Glomerular visceral epithelial cell (primary cell): Measurements from ENCODE around the gene CD2BP2.
"Not testable (repeated sequence)": the region's sequence is repeated elsewhere in the genome, so short reads cannot be mapped to it uniquely, and the experiment has no call there.

Experiments
- DNase-seq: peaks from one replicate; pipeline ENCODE4 v3.0.0-alpha.2; 2016; ENCODE audit errors: extremely low spot score

Gene CD2BP2

DNA sequence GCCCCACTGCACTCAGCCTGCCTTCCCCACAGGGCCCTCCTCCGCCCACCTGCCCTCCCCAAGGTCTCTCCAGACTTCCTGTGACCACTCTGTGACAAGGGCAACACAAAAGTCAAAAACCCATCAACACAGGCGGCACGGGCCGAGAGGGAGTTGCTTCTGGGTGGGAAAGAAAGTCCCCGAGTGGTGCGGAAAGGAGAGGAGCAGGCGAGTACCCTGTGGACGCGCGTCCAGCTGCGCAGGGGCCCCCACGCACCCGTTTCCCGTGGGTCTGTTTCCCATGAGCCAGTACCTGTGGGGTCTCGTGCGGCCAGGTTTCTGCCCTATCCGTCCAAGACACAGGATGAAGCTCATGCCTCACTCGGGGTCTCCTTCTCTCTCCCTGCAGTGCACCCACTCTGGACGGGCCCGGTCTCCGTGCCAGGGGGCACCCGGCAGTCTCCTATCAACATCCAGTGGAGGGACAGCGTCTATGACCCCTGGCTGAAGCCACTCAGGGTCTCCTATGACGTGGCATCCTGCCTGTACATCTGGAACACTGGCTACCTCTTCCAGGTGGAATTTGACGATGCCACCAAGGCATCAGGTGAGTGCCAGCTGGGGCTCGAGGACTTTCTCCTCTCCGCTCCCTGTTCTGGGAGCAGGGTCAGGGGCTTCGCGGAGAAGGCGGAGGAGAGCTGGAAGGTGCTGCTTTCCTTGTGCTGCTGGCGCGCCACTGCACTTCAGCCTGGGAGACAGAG is 12.2 kb downstream of the CD2BP2 start:
- no peak for DNase-seq

DNA sequence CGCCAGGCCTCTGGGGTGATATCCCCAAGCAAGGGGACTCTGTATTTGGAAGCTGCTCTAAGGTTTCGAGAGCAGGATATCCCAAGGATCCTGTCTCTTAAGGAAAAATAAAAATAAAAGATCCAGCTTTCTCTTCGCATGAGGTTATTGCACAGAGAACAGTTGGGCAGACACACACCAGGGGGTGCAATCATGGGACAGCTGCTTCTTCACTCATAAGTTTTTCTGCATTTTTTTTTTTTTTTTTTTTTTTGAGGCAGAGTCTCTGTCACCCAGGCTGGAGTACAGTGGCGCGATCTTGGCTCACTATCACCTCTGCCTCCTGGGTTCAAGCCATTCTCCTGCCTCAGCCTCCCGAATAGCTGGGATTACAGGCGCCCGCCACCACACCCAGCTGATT is 13.1 kb downstream of the CD2BP2 start:
- DNase-seq = not testable (repeated sequence)

- no peak for DNase-seq
Observed at GRCh38 chr16:30340621-30341020, 14.5 kb downstream of the CD2BP2 start.

DNA sequence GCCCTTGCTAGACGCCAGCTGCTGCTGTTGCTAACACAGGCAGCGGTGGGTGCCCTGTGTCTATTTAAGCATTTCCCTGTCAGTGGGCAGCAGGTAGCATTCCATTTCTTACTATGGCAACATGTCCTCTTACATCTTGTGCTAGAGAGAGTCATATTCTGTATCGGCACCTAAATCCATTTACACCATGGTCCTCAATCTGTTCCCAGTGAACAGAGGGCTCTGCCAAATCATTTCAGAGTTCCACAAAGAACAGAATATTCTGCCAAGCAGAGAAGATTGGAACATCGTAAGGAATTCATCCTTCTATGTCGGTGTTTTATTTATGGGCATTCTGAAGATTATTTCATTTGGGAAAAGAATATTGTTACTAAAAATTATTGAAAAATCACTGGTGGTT is 16.4 kb downstream of the CD2BP2 start:
- not testable (repeated sequence) for DNase-seq

- DNase-seq = not testable (repeated sequence)
Observed at GRCh38 chr16:30337964-30338357, 17.1 kb downstream of the CD2BP2 start.

DNA sequence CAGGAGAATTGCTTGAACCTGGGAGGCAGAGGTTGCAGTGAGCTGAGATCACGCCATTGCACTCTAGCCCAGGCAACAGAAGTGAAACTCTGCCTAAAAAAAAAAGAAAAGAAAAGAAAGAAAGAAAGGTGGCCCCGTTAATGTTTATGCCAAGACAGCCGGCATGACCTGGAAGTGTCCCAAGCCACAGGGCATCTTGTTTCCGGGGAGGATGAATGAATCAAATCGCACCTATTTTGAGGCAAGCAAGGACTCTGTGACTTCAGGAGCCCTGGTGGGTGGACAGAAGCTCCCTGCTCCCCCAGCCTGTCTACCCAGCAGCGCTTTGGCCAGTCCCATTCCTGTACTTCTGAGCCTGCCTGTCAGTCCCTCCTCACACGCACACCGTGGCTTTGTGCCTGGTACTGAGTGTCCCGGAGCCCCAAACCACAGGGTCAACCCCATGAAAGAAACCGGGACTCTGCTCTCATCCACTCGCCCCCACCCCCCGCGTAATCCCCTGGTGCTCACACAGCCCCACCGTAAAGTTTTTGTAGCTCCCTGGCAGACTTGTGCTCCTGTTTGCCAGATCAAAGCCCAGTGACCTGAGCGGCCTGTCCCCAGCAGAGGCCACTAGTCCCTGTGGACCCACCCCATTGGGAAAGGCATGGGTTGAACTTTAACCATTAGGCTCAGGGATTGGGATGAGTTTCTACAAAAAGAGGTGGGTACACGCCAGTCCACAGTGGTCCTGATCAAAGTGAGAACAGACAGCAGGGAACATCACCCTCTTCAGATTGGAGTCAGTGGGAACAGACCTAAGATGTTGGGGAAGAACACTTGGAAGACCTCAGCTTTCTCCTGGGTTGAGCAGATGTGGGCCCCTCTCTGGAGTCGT is 19.3 kb downstream of the CD2BP2 start:
- DNase-seq = peak; percentile 71

- peak; percentile 82 for DNase-seq
Observed at GRCh38 chr16:30335028-30335597, 20.0 kb downstream of the CD2BP2 start.

- DNase-seq = peak; percentile 82
Observed at GRCh38 chr16:30334473-30334989, 20.6 kb downstream of the CD2BP2 start.

DNA sequence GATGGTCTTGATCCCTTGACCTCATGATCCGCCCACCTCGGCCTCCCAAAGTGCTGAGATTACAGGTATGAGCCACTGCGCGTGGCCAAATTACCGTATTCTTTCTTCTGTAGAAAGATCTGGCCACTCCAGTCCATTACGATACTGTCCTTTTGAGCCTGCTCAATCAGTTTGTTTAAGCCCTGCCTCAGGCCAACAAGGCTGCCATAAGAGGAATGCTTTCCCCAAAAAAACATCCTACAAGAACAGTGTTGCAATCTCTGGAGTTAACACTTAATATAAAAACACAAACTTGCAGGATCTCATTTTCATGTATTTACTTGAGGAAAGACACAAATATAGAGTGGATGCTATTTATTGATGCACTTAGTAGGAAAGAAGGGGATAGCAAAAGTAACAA is 30.9 kb downstream of the CD2BP2 start:
- DNase-seq = not testable (repeated sequence)

GRCh38 chr16:30318647-30319046 is 36.5 kb downstream of the CD2BP2 start:
- DNase-seq = not testable (repeated sequence)

DNA sequence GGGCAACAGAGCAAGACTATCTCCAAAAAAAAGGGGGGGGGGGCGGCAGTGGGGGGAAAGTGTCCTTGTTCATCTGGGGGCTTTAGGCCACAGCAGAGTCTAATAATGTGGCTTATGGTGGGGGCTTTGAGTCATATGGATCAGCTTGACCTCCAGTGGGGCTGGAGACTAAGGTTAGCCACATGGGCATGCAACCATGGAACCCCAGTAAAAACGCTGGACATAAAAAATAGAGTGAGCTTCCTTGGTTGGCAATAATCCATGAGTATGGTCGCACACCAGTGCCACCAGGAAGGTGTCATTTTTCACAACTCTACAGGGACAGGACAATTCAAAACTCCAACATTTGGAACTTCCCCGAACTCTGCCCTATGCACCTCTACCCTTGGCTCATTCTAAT is 44.2 kb downstream of the CD2BP2 start:
- not testable (repeated sequence) for DNase-seq

- not testable (repeated sequence) for DNase-seq
Observed at GRCh38 chr16:30309255-30309654, 45.9 kb downstream of the CD2BP2 start.
